HL-60 (cell line): ENCODE data around the gene TSPEAR.

Source experiments
- REST ChIP-seq: IDR thresholded peaks from 2 replicates; pipeline ENCODE4 v1.6.1; 2012; ENCODE audit warnings: low read depth; ENCODE audit not compliant: insufficient replicate concordance
- TF ChIP-seq, protein P1 (sequence below): IDR thresholded peaks from one replicate; pipeline ENCODE4 v1.5.1; 2011; ENCODE audit warnings: low read length, control low read depth, inconsistent platforms; ENCODE audit not compliant: insufficient read depth

DNA sequence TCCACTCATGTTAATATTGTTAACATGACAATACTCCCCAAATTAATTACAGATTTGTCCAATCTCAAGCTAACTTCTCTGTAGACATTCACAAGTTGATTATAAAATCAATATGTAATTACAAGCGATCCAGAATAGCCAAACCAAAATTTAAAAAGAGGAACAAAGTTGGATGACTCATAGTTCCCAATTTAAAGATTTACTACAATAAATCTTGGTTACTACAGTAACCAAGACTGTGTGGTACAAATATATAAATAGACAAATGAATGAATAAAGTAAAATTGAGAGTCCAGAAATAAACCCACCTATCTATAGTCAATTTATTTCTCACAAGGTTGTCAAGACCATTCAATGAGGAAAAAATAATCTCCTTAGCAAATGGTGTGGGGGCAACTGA lies 145.0 kb downstream of the TSPEAR start:
- TF ChIP-seq, protein P1, sequence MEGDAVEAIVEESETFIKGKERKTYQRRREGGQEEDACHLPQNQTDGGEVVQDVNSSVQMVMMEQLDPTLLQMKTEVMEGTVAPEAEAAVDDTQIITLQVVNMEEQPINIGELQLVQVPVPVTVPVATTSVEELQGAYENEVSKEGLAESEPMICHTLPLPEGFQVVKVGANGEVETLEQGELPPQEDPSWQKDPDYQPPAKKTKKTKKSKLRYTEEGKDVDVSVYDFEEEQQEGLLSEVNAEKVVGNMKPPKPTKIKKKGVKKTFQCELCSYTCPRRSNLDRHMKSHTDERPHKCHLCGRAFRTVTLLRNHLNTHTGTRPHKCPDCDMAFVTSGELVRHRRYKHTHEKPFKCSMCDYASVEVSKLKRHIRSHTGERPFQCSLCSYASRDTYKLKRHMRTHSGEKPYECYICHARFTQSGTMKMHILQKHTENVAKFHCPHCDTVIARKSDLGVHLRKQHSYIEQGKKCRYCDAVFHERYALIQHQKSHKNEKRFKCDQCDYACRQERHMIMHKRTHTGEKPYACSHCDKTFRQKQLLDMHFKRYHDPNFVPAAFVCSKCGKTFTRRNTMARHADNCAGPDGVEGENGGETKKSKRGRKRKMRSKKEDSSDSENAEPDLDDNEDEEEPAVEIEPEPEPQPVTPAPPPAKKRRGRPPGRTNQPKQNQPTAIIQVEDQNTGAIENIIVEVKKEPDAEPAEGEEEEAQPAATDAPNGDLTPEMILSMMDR: no peak
- no peak for TF ChIP-seq REST
